Measurements from ENCODE around the gene RTEL1. TPM values are rescaled to one million over a fixed set of nuclear protein-coding genes. Genes with fewer than 3 reads are reported as not detected.

The RTEL1 gene
- total RNA-seq, 5 donors from 2014 or later (not counting 1 experiment from before 2014, with no cell fraction given): 30.7 to 41.6 (median 36.8) TPM

DNA sequence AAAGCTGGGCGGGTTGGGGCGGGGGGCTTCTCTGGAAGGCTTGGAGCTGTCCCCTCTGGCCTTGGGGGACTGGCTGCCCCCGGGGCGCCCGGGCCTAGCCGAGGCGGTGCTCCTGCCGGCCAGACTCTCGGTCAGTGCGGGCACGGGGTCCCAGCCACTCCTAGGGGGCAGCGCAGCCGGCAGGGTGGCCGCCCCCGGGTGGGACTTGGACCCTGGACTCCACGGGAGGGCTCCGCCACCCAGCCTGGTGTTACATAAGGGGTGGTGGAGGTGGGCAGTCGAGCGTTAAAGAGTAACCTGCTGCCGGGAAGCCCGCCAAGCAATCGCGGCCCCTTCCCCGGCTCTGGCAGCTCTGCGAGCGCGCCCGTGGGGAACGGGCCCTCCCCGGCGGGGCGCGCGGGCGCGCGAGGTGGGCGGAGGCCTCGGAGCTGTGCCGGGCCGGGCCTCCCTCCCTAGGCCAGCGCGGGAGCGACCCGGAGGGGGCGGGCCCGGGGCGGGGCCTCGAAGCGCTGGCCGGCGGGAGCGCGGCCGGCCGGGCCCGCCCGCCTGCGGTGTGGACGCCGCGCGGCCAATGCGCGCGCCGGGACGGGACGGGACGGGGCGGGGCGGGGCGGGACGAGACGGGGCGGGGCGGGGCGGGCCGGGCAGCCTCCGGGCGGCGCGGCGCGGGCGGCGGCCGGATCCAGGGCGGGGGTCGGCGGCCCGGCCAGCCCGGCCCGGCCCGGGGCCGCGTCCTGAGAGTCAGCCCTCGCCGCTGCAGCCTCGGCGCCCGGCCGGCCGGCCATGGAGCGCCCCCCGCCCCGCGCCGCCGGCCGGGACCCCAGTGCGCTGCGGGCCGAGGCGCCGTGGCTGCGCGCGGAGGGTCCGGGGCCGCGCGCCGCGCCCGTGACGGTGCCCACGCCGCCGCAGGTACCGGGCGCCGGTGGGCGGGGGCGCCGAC is 81.3 kb downstream of the RTEL1 start, which contains the start of gene SLC2A4RG:
SLC2A4RG (plus strand) TSS at position 647 of the 940 bp plus-strand sequence; CDS start at position 784, 137 bp downstream.
- Mint-ChIP-seq H3K27me3 (no peaks in the 10 kb centered on the region), H3K4me3 (peak within 1 kb of the TSS; percentile 63 to 90 (median 65)), H3K36me3 (no peaks in the 10 kb centered on the region), H3K27ac (peak within 1 kb of the TSS in 1 of 2 donors; percentile 34), H3K4me1 (peaks cover 16% of the 10 kb centered on the region in 3 donors), H3K9me3 (no peaks in the 10 kb centered on the region)
- Histone ChIP-seq H3K4me1 (ENCODE audit: control insufficient read depth in 1 of 2, extremely low read depth in 1 of 2, insufficient read depth in 2 of 2, low read length in 2 of 2) (peaks cover 14 to 58% of the 10 kb centered on the region in 2 experiments), H3K36me3 (ENCODE audit: control insufficient read depth in 2 of 2, extremely low read depth in 1 of 2, insufficient read depth in 1 of 2, low read length in 1 of 2) (peaks cover 17 to 51% of the 10 kb centered on the region in 2 donors), H3K9me3 (no peaks in the 10 kb centered on the region), H3K4me3 (ENCODE audit: control insufficient read depth in 1 of 2, extremely low read depth in 1 of 2, low read length in 1 of 2) (peak within 1 kb of the TSS; percentile 64 to 88), H3K27me3 (replicated peaks in 1 of 2; ENCODE audit: control insufficient read depth in 2 of 2, extremely low read depth in 1 of 2, insufficient read depth in 2 of 2, low read length in 1 of 2) (no peaks in the 10 kb centered on the region), H3K27ac (ENCODE audit: low read length) (peak within 1 kb of the TSS; percentile 41)
- 4% methylated on average over 97 of the region's 136 CpGs for WGBS (ENCODE audit: insufficient coverage)
- ChIA-PET POLR2A (no interaction called here), CTCF (no interaction called here)
- ATAC-seq (replicated peaks in 1 of 4): peak; percentile 31 to 42 (median 34)
- DNase-seq: peak in 27 of 35 experiments; percentile 33 to 81 (median 52)

DNA sequence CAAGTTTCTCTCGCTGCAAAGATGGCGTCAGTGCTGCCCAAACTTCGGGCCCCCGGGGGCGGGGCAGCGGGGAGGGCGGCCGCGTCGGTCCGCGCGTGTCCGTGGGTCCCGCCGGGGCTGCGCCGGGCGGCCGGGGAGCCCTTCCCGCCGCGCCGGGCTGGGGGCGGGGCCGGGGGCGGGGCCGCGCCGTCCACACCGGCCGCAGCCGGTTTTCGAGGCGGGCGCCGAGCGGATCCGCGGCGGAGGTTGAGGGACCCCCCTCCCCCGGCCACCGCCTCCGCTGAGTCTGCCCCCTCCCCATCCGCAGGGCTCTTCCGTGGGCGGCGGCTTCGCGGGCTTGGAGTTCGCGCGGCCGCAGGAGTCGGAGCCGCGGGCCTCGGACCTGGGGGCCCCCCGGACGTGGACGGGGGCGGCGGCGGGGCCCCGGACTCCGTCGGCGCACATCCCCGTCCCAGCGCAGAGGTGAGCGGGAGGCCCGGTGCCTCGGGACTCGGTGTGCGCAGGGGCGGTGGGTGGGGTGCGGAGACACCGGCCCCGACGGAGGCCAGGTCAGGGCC is 82.0 kb downstream of the RTEL1 start:
- Mint-ChIP-seq H3K27me3 (no peaks in the 10 kb centered on the region), H3K36me3 (no peaks in the 10 kb centered on the region), H3K4me3 (peak overlapping the region; percentile 59 to 63 (median 63)), H3K9me3 (no peaks in the 10 kb centered on the region), H3K4me1 (peaks cover 15 to 16% (median 16%) of the 10 kb centered on the region in 3 donors), H3K27ac (no peak overlapping the region)
- H3K9me3 ChIP-seq: no peaks in the 10 kb centered on the region
- H3K4me3 ChIP-seq (ENCODE audit: control insufficient read depth in 1 of 2, extremely low read depth in 1 of 2, low read length in 1 of 2): peak overlapping the region; percentile 54 to 74
- H3K27me3 ChIP-seq (replicated peaks in 1 of 2; ENCODE audit: control insufficient read depth in 2 of 2, extremely low read depth in 1 of 2, insufficient read depth in 2 of 2, low read length in 1 of 2): no peaks in the 10 kb centered on the region
- DNase-seq (peak in 14 of 35 experiments; percentile 31 to 73 (median 42)), ATAC-seq (replicated peaks in 1 of 4) (peak; percentile 8 to 11 (median 10))
- H3K4me1 ChIP-seq (ENCODE audit: control insufficient read depth in 1 of 2, extremely low read depth in 1 of 2, insufficient read depth in 2 of 2, low read length in 2 of 2): peaks cover 14 to 50% of the 10 kb centered on the region in 2 experiments
- under 1% methylated on average over 68 of the region's 80 CpGs for WGBS (ENCODE audit: insufficient coverage)
- peaks cover 15 to 43% of the 10 kb centered on the region in 2 donors for H3K36me3 ChIP-seq (ENCODE audit: control insufficient read depth in 2 of 2, extremely low read depth in 1 of 2, insufficient read depth in 1 of 2, low read length in 1 of 2)
- POLR2A ChIA-PET: no interaction called here
- CTCF ChIA-PET: interaction anchor here in 1 of 2 donors (0.7 to 1.6 kb wide), 3 partner anchors 11 to 33 kb away, joined by 3 to 13 read pairs (median 3); partner anchors contain the start of genes ARFRP1 and ZGPAT
- H3K27ac ChIP-seq (ENCODE audit: low read length): peak overlapping the region; percentile 41

DNA sequence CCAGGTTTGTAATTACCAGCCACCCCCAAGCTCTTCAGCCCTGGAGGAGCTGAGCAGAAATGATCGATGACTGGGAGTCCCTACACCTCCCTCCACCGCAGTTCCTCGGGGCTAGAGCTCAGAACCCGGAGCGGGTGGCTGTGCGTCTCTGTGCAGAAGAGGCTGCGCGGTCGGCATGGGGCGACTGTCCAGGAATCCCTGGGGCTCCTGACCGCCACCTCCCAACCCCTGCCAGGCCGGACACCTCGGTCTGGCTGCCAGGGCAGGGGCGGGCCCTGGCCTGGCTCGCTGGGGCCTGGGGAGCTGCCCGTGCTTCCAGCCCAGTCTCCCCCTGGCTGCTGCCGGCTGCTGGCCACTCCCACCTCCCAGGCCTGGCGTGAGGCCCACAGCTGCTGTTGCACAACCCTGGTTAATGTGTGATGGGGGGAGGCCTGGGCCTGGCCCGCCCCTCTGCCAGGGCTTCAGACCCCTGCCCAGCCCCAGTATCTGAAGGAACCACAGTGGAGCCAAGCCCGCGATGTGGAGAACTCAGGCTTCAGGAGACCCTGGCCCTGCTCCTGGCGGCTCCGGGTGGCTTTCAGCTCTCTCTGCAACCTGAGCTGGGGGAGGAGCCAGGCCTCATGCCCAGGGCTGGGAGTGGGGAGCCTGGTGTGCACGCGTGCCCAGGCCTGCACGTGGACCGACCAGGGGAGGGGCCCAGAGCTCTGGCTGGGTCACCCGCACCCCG is 82.7 kb downstream of the RTEL1 start:
- ChIA-PET CTCF (interaction anchor here in 1 of 2 donors (0.7 to 1.6 kb wide), 3 partner anchors 10 to 33 kb away, joined by 3 to 13 read pairs (median 3); partner anchors contain the start of genes ARFRP1 and ZGPAT), POLR2A (no interaction called here)
- Mint-ChIP-seq H3K36me3 (no peaks in the 10 kb centered on the region), H3K4me1 (peaks cover 9 to 13% (median 12%) of the 10 kb centered on the region in 3 donors), H3K27ac (no peak overlapping the region), H3K4me3 (peak overlapping the region; percentile 59 to 63 (median 63)), H3K9me3 (no peaks in the 10 kb centered on the region), H3K27me3 (no peaks in the 10 kb centered on the region)
- peaks cover 13 to 37% of the 10 kb centered on the region in 2 donors for H3K36me3 ChIP-seq (ENCODE audit: control insufficient read depth in 2 of 2, extremely low read depth in 1 of 2, insufficient read depth in 1 of 2, low read length in 1 of 2)
- H3K27ac ChIP-seq (ENCODE audit: low read length): peak overlapping the region; percentile 41
- WGBS (ENCODE audit: insufficient coverage): 20% methylated on average over 16 of the region's 29 CpGs
- H3K4me3 ChIP-seq (ENCODE audit: control insufficient read depth in 1 of 2, extremely low read depth in 1 of 2, low read length in 1 of 2): peak overlapping the region; percentile 54 to 74
- H3K27me3 ChIP-seq (replicated peaks in 1 of 2; ENCODE audit: control insufficient read depth in 2 of 2, extremely low read depth in 1 of 2, insufficient read depth in 2 of 2, low read length in 1 of 2): no peaks in the 10 kb centered on the region
- ATAC-seq (replicated peaks in 1 of 4) (peak in 3 of 4 experiments; percentile 1 to 14 (median 1)), DNase-seq (peak in 15 of 35 experiments; percentile 30 to 64 (median 39))
- no peaks in the 10 kb centered on the region for H3K9me3 ChIP-seq
- peaks cover 13 to 44% of the 10 kb centered on the region in 2 experiments for H3K4me1 ChIP-seq (ENCODE audit: control insufficient read depth in 1 of 2, extremely low read depth in 1 of 2, insufficient read depth in 2 of 2, low read length in 2 of 2)

DNA sequence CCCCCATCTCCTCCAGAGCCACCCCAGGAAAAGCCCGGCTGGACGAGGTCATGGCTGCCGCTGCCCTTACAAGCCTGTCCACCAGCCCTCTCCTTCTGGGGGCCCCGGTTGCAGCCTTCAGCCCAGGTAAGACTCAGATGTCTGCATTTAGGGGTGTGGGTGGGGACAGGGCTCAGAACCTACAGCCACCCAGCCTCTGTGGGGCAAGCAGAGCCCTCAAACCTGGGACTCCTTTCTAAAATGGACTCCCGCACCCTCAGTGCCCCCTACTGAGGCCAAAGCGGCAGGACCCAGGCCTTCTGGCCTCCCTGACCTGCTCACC is 83.2 kb downstream of the RTEL1 start:
- WGBS (ENCODE audit: insufficient coverage): 93% methylated on average over 2 of the region's 6 CpGs
- no peaks in the 10 kb centered on the region for H3K9me3 ChIP-seq
- Mint-ChIP-seq H3K4me3 (peak overlapping the region; percentile 21 to 63 (median 59)), H3K4me1 (peaks cover 4 to 8% (median 7%) of the 10 kb centered on the region in 3 donors), H3K27me3 (no peaks in the 10 kb centered on the region), H3K9me3 (no peaks in the 10 kb centered on the region), H3K27ac (no peak overlapping the region), H3K36me3 (no peaks in the 10 kb centered on the region)
- ATAC-seq (replicated peaks in 1 of 4): no peak
- ChIA-PET POLR2A (no interaction called here), CTCF (interaction anchor here in 1 of 2 donors (1.6 kb wide), 1 partner anchor 34 kb away, joined by 13 read pairs; the partner anchor contains the start of genes ARFRP1 and ZGPAT)
- DNase-seq: no peak
- no peak overlapping the region for H3K27ac ChIP-seq (ENCODE audit: low read length)
- peak overlapping the region; percentile 54 to 74 for H3K4me3 ChIP-seq (ENCODE audit: control insufficient read depth in 1 of 2, extremely low read depth in 1 of 2, low read length in 1 of 2)
- H3K27me3 ChIP-seq (replicated peaks in 1 of 2; ENCODE audit: control insufficient read depth in 2 of 2, extremely low read depth in 1 of 2, insufficient read depth in 2 of 2, low read length in 1 of 2): no peaks in the 10 kb centered on the region
- H3K36me3 ChIP-seq (ENCODE audit: control insufficient read depth in 2 of 2, extremely low read depth in 1 of 2, insufficient read depth in 1 of 2, low read length in 1 of 2): peaks cover 10 to 37% of the 10 kb centered on the region in 2 donors
- peaks cover 8 to 39% of the 10 kb centered on the region in 2 experiments for H3K4me1 ChIP-seq (ENCODE audit: control insufficient read depth in 1 of 2, extremely low read depth in 1 of 2, insufficient read depth in 2 of 2, low read length in 2 of 2)

DNA sequence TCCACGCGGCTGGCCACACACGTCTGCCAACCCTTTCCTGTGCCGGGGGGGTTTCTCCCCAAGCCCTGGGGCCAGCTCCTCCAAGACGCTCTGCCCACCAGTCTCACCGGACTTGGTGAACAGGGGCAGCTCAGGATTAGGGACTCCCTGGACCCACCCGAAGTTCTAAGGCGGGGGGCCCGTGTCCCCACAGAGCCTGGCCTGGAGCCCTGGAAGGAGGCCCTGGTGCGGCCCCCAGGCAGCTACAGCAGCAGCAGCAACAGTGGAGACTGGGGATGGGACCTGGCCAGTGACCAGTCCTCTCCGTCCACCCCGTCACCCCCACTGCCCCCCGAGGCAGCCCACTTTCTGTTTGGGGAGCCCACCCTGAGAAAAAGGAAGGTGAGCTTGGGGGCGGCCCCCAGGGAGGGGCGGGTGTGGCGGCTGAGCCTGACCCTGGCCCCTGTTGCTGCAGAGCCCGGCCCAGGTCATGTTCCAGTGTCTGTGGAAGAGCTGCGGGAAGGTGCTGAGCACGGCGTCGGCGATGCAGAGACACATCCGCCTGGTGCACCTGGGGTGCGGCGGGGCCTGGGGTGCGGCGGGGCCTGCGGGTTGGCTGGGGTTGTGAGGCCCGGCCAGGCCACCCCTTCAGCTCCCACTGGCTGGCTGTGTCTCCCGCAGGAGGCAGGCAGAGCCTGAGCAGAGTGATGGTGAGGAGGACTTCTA is 83.7 kb downstream of the RTEL1 start:
- H3K9me3 ChIP-seq: no peaks in the 10 kb centered on the region
- Mint-ChIP-seq H3K9me3 (no peaks in the 10 kb centered on the region), H3K4me1 (peaks cover 0 to 4% (median 3%) of the 10 kb centered on the region in 3 donors), H3K4me3 (peak overlapping the region; percentile 21 to 63 (median 59)), H3K27ac (no peak overlapping the region), H3K27me3 (no peaks in the 10 kb centered on the region), H3K36me3 (no peaks in the 10 kb centered on the region)
- 96% methylated on average over 18 of the region's 30 CpGs for WGBS (ENCODE audit: insufficient coverage)
- no peak overlapping the region for H3K27ac ChIP-seq (ENCODE audit: low read length)
- POLR2A ChIA-PET: interaction anchor here in 1 of 2 donors (0.6 kb wide), 1 partner anchor 15 kb away, joined by 11 read pairs; no protein-coding TSS in a partner anchor
- H3K27me3 ChIP-seq (replicated peaks in 1 of 2; ENCODE audit: control insufficient read depth in 2 of 2, extremely low read depth in 1 of 2, insufficient read depth in 2 of 2, low read length in 1 of 2): no peaks in the 10 kb centered on the region
- peaks cover 10 to 37% of the 10 kb centered on the region in 2 donors for H3K36me3 ChIP-seq (ENCODE audit: control insufficient read depth in 2 of 2, extremely low read depth in 1 of 2, insufficient read depth in 1 of 2, low read length in 1 of 2)
- H3K4me1 ChIP-seq (ENCODE audit: control insufficient read depth in 1 of 2, extremely low read depth in 1 of 2, insufficient read depth in 2 of 2, low read length in 2 of 2): peaks cover 8 to 35% of the 10 kb centered on the region in 2 experiments
- CTCF ChIA-PET: interaction anchor here in 1 of 2 donors (1.6 kb wide), 1 partner anchor 34 kb away, joined by 13 read pairs; the partner anchor contains the start of genes ARFRP1 and ZGPAT
- no peak overlapping the region for H3K4me3 ChIP-seq (ENCODE audit: control insufficient read depth in 1 of 2, extremely low read depth in 1 of 2, low read length in 1 of 2)
- DNase-seq: no peak
- ATAC-seq (replicated peaks in 1 of 4): no peak

Measured in T-cell (primary cell).